ENCODE results near the gene ATXN10. TPM values are rescaled to one million over a fixed set of nuclear protein-coding genes. Genes with fewer than 3 reads are reported as not detected.
A peak's percentile ranks its signal among the peaks of the same experiment; 100 is the strongest.

ATXN10 gene
- total RNA-seq, 1 donor from 2014 or later: 125 TPM

- H3K4me1 ChIP-seq: no peaks in the 10 kb centered on the region
- no peaks in the 10 kb centered on the region for H3K36me3 ChIP-seq
- no peaks in the 10 kb centered on the region for H3K9me3 ChIP-seq
- ATAC-seq (peak; percentile 97), DNase-seq (peak; percentile 89)
- intact Hi-C loops (cut with DNase I): loop anchor here (10.0 kb wide), 1 partner anchor 219 kb away; no protein-coding TSS in a partner anchor
- peak; percentile 97 for TF ChIP-seq CTCF (IDR thresholded peaks at IDR 0.05)
- no peak overlapping the region for H3K27ac ChIP-seq
- H3K27me3 ChIP-seq: peaks cover 7% of the 10 kb centered on the region
- H3K4me3 ChIP-seq: no peak overlapping the region
Observed at GRCh38 chr22:45645526-45646414, 25.9 kb upstream of the ATXN10 start.

- ATAC-seq (no peak), DNase-seq (peak; percentile 48)
- H3K27me3 ChIP-seq: peaks cover 7% of the 10 kb centered on the region
- no peaks in the 10 kb centered on the region for H3K36me3 ChIP-seq
- no peak overlapping the region for H3K4me3 ChIP-seq
- no peaks in the 10 kb centered on the region for H3K9me3 ChIP-seq
- H3K27ac ChIP-seq: no peak overlapping the region
- H3K4me1 ChIP-seq: no peaks in the 10 kb centered on the region
- intact Hi-C loops (cut with DNase I): loop anchor here (10.0 kb wide), 1 partner anchor 217 kb away; no protein-coding TSS in a partner anchor
- no peak for TF ChIP-seq CTCF (IDR thresholded peaks at IDR 0.05)
Observed at GRCh38 chr22:45647532-45648225, 24.0 kb upstream of the ATXN10 start.

- DNase-seq (peak; percentile 57), ATAC-seq (no peak)
- Histone ChIP-seq H3K36me3 (no peaks in the 10 kb centered on the region), H3K4me1 (no peaks in the 10 kb centered on the region), H3K27me3 (peaks cover 7% of the 10 kb centered on the region), H3K9me3 (no peaks in the 10 kb centered on the region), H3K27ac (no peak overlapping the region), H3K4me3 (no peak overlapping the region)
- TF ChIP-seq CTCF (IDR thresholded peaks at IDR 0.05): no peak
- intact Hi-C loops (cut with DNase I): loop anchor here (10.0 kb wide), 1 partner anchor 216 kb away; no protein-coding TSS in a partner anchor
Observed at GRCh38 chr22:45648301-45649117, 23.1 kb upstream of the ATXN10 start.

GRCh38 chr22:45649809-45650208, 21.8 kb upstream of the ATXN10 start:
- Histone ChIP-seq H3K4me3 (no peak overlapping the region), H3K9me3 (no peaks in the 10 kb centered on the region), H3K4me1 (no peaks in the 10 kb centered on the region), H3K36me3 (no peaks in the 10 kb centered on the region), H3K27me3 (peaks cover 5% of the 10 kb centered on the region), H3K27ac (no peak overlapping the region)
- ATAC-seq: no peak
- no peak for TF ChIP-seq CTCF (IDR thresholded peaks at IDR 0.05)
- DNase-seq: peak; percentile 17
- intact Hi-C loops (cut with DNase I): loop anchor here (10.0 kb wide), 1 partner anchor 215 kb away; no protein-coding TSS in a partner anchor

GRCh38 chr22:45650721-45651120, 20.9 kb upstream of the ATXN10 start:
- Histone ChIP-seq H3K36me3 (no peaks in the 10 kb centered on the region), H3K4me1 (no peaks in the 10 kb centered on the region), H3K4me3 (no peak overlapping the region), H3K27ac (no peak overlapping the region), H3K27me3 (peaks cover 4% of the 10 kb centered on the region), H3K9me3 (no peaks in the 10 kb centered on the region)
- DNase-seq (peak; percentile 18), ATAC-seq (no peak)
- TF ChIP-seq CTCF (IDR thresholded peaks at IDR 0.05): no peak
- intact Hi-C loops (cut with DNase I): no loop called here
